SJCRH30 (cell line): ENCODE measurements around the gene CLDN18. TPM values are rescaled to one million over a fixed set of nuclear protein-coding genes. Genes with fewer than 3 reads are reported as not detected.

Experiments
- DNase-seq, 2 experiments: peaks; one replicate each; pipeline ENCODE4 v3.0.0-alpha.2; 2015 to 2020
- H3K27ac ChIP-seq: fragments of 250-450 bp; sonication (Bioruptor Pico); 2 replicates; pipeline ENCODE4 v1.5.1; 2020; ENCODE audit warnings: mild to moderate bottlenecking, moderate library complexity
- H3K27me3 ChIP-seq: fragments of 250-450 bp; sonication (Bioruptor Pico); 2 replicates; pipeline ENCODE4 v1.5.1; 2020; ENCODE audit warnings: mild to moderate bottlenecking, moderate library complexity
- H3K36me3 ChIP-seq: fragments of 250-450 bp; sonication (Bioruptor Pico); 2 replicates; pipeline ENCODE4 v1.5.1; 2020; ENCODE audit warnings: mild to moderate bottlenecking, moderate library complexity
- H3K4me1 ChIP-seq: fragments of 250-450 bp; sonication (Bioruptor Pico); 2 replicates; pipeline ENCODE4 v1.5.1; 2020; ENCODE audit warnings: mild to moderate bottlenecking, moderate library complexity
- H3K4me3 ChIP-seq: fragments of 250-450 bp; sonication (Bioruptor Pico); 2 replicates; pipeline ENCODE4 v1.5.1; 2020; ENCODE audit warnings: mild to moderate bottlenecking, moderate library complexity
- H3K9me3 ChIP-seq: fragments of 250-450 bp; sonication (Bioruptor Pico); replicated peaks from 2 replicates; pipeline ENCODE4 v1.5.1; 2020; ENCODE audit warnings: mild to moderate bottlenecking, moderate library complexity
- total RNA-seq: library from RNA; depleted of rRNA; stranded (reverse); fragments of >200 nt; shearing (Covaris generic); gene quantifications from 2 replicates; pipeline ENCODE4 v1.2.3, GENCODE V29; 2014; rRNA removed

The CLDN18 gene
- not detected in 2 replicates for total RNA-seq

DNA sequence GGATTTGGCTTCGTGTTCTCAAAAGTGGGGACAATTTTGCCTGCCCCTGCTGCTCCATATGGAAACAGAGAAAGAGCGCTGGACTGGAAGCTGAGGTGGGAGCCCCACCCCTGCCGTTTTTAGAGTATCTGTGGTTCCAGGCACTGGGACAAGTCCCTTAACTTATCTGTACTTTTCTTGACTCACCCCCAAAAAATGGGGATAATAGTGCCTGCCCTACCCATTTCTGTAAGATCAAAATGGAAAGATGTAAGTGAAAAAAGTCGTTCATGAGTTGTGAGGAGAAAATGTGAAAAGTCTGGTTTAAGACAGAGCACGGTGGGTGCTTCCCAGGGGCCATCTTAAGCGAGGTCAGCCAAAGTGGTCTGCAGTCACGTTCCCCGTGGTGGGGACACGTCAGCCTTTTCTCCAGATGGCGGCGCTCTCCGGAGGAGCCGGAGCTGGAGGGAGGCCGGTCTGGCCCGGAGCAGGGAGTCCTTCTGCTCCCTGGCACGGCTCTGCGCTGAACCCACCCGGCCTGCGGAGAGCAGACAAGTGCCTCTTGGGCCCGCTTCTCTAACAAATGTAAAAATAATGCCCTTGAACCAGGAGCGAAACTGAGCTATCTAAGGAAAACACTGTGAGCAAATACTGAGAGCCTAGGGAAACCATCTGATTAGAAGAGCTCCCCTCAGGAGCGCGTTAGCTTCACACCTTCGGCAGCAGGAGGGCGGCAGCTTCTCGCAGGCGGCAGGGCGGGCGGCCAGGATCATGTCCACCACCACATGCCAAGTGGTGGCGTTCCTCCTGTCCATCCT lies at the start of gene CLDN18:
Gene CLDN18, plus strand, starts transcription at position 690 of the 797 bp plus-strand sequence. Its CDS starts 61 bp downstream, at position 751.
- Histone ChIP-seq H3K27ac (no peak within 1 kb of the TSS), H3K36me3 (no peaks in the 10 kb centered on the region), H3K9me3 (no peaks in the 10 kb centered on the region), H3K4me3 (no peak within 1 kb of the TSS), H3K4me1 (no peaks in the 10 kb centered on the region), H3K27me3 (no peaks in the 10 kb centered on the region)
- no peak for DNase-seq

DNA sequence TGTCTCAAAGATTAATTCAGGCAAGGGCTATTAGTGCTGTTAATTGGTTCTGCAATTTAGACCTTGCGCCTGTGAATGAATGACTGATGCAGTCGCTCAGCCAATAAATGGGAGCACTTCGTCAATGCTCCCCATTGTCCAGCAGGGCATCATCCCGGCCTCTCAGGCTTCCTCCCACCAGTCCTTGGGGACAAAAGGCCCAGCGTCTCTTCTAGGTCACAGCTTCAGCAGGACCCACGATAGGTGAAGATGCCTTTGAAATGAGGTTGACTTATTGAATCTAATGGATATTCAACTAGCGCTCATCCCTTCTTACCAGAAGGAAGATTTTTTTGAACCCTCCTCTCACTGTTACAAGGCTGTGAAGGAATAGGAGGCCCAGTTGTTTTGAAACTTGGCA lies 47.7 kb upstream of the CLDN18 start:
- H3K27me3 ChIP-seq = peaks cover 5% of the 10 kb centered on the region; the same call in 1 of the 2 replicates
- no peak overlapping the region for H3K4me3 ChIP-seq
- no peaks in the 10 kb centered on the region for H3K36me3 ChIP-seq
- H3K9me3 ChIP-seq = no peaks in the 10 kb centered on the region
- no peaks in the 10 kb centered on the region for H3K4me1 ChIP-seq
- no peak overlapping the region for H3K27ac ChIP-seq
- DNase-seq = no peak

DNA sequence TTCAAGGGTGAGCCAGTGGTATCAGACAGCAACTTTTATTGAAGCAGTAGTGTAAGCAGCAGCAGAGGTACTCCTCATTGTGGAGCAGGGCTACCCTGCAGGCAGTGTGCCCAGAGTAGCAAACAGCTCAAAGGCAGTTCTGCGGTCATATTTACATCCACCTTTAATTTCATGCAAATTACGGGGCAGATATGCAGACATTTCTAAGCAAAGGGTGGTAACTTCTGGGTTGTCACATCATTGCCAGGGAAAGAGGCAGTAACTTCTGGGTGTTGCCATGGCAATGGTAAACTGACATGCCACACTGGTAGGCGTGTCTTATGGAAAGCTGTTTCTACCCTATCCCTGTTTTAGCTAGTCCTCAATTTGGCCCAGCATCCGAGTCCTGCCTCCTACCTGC lies 46.5 kb upstream of the CLDN18 start:
- Histone ChIP-seq H3K4me1 (no peaks in the 10 kb centered on the region), H3K9me3 (no peaks in the 10 kb centered on the region), H3K36me3 (no peaks in the 10 kb centered on the region), H3K27me3 (peaks cover 5% of the 10 kb centered on the region; the same call in 1 of the 2 replicates), H3K27ac (no peak overlapping the region), H3K4me3 (no peak overlapping the region)
- no peak for DNase-seq

DNA sequence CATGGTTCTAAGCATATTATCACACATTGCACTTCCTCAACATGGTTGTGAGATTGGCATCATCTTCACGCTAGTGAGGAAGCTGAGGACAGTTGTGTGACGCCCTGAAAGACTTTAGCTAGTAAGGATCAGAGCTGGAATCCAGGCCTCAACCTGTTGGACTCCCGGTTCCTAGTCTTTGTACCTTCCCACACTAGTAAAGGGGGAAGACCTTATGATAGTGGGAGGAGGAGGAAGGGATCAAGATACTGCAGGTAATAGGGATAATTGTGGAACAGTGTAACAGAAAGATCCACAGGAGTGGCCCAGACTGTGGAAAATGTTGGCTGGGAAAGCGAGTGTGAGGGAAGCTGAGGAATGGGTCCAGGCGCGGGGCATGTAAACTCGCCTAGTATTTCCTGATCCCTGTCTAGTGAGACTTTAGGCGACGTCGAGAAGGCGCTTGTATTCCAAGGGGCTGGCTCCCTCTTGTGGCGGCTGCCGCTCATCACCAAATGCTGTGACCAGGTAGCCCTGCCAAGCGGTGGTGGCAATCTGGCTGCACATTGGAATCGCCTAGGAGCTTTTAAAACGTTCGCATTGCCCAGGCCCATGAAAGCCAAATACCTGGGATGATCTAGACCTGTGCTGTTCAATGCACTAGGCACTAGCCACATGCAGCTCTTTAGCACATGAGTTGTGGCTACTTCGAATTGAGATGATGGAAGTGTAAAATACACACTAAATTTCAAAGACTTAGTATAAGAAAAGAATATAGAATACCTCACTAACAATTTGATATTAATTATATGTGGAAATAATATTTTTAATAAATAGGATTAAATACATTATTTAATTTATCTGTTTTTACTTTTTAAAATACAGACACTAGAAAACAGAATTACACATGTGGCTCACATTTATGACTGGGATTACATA lies 38.8 kb upstream of the CLDN18 start:
- DNase-seq = peak; percentile 74 to 84
- H3K27ac ChIP-seq = no peak overlapping the region
- no peaks in the 10 kb centered on the region for H3K9me3 ChIP-seq
- H3K4me3 ChIP-seq = no peak overlapping the region
- H3K4me1 ChIP-seq = no peaks in the 10 kb centered on the region
- H3K36me3 ChIP-seq = no peaks in the 10 kb centered on the region
- no peaks in the 10 kb centered on the region for H3K27me3 ChIP-seq

DNA sequence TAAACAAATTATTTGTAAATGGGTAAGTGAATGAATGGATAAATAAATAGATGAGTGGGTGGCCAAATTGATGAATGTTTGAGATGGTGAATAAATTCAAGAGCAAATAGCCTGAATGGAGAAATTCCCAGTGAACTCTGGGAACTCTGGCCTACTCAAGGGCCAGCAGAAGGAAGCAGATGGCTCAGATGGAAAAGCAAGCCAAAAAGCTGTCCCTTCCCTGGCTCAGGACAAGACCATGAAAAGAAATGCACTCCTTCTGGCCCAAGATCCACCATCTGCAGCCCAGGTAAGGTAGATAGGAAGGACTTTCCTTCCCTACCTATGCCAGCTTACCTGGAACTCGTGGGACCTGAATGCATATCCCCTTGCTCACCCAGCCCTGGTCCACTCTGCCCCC lies 37.6 kb upstream of the CLDN18 start:
- Histone ChIP-seq H3K4me3 (no peak overlapping the region), H3K27me3 (no peaks in the 10 kb centered on the region), H3K9me3 (no peaks in the 10 kb centered on the region), H3K27ac (no peak overlapping the region), H3K4me1 (no peaks in the 10 kb centered on the region), H3K36me3 (no peaks in the 10 kb centered on the region)
- DNase-seq = no peak

DNA sequence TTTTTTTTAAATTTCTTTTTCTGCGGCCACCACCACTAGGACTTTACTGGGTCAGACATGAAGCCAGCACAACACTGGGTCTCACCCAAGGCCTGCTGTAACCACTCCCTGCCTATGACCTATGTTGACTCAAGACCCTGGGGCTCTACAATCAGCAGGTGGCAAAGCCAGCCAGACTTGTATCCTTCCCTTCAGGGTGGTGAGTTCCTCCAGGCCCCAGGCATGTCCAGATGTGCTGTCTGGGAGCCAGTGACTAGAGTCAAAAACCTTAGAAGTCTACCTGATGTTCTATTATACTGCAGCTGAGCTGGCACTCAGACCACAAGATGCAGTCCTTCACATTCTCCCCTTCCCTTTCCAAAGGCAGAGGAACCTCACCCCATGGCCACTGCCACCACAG lies 31.6 kb upstream of the CLDN18 start:
- no peak overlapping the region for H3K4me3 ChIP-seq
- no peak for DNase-seq
- no peaks in the 10 kb centered on the region for H3K4me1 ChIP-seq
- no peaks in the 10 kb centered on the region for H3K36me3 ChIP-seq
- no peaks in the 10 kb centered on the region for H3K9me3 ChIP-seq
- no peaks in the 10 kb centered on the region for H3K27me3 ChIP-seq
- no peak overlapping the region for H3K27ac ChIP-seq

DNA sequence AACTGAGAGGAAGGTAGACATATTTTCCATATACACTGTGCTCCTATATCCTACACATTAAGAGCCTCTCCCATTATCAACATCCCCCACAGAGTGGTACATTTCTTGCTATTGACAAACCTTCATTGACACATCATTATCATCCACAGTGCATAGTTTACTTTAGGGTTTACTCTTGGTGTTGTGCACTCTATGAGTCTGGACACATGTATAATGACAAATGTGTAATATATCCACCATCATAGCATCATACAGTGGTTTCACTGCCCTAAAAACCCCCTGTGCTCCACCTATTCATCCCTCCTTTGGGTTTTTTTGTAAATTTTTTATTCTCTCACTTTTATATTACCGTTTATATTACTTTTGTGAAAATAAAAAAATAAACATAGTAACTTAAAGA lies 22.2 kb upstream of the CLDN18 start:
- H3K27me3 ChIP-seq = peaks cover 5% of the 10 kb centered on the region; the same call in 1 of the 2 replicates
- H3K4me1 ChIP-seq = no peaks in the 10 kb centered on the region
- H3K27ac ChIP-seq = no peak overlapping the region
- DNase-seq = no peak
- H3K9me3 ChIP-seq = no peaks in the 10 kb centered on the region
- no peak overlapping the region for H3K4me3 ChIP-seq
- H3K36me3 ChIP-seq = no peaks in the 10 kb centered on the region

DNA sequence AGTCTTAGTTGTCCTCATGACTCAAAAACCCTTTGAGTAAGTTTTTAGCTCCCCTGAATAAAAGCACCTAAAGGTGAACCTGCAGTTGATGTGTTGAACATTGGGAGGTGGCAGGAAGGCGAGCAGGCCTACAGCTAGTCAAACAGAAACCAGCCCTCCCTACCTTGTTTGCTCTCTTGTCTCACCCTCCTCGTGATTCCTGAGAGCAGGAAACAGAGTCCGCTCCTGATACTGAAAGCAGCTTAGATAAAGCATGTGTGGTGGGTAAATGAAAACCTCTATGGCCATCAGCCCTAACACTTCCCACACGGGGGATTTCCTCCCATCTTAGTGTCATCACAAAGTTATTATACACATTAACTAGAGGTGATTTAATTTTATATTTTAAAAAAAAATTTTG lies 21.8 kb upstream of the CLDN18 start:
- Histone ChIP-seq H3K36me3 (no peaks in the 10 kb centered on the region), H3K4me1 (no peaks in the 10 kb centered on the region), H3K27me3 (peaks cover 5% of the 10 kb centered on the region; the same call in 1 of the 2 replicates), H3K27ac (no peak overlapping the region), H3K9me3 (no peaks in the 10 kb centered on the region), H3K4me3 (no peak overlapping the region)
- DNase-seq = no peak

DNA sequence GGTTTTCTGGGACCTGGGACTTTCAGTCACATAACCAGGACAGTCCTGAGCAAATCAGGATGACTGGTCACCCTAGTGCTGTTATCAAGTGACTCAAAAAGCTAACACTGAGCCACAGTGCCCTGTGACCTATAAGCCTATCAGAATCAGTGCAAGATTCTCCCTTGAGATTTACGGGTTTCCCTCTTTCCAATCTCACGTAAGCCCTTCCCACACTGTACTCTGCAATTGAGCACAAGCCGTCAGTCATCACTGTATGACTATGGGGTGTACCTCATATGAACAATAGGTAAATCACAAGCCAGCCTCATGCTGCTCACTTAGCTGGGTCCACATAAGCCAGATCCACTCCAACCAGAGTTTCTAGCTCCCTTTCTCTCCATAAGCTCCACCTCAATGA lies 21.0 kb upstream of the CLDN18 start:
- peaks cover 5% of the 10 kb centered on the region; the same call in 1 of the 2 replicates for H3K27me3 ChIP-seq
- no peak for DNase-seq
- no peak overlapping the region for H3K27ac ChIP-seq
- no peaks in the 10 kb centered on the region for H3K4me1 ChIP-seq
- H3K4me3 ChIP-seq = no peak overlapping the region
- H3K9me3 ChIP-seq = no peaks in the 10 kb centered on the region; the same call in 1 of the 2 replicates
- no peaks in the 10 kb centered on the region for H3K36me3 ChIP-seq

DNA sequence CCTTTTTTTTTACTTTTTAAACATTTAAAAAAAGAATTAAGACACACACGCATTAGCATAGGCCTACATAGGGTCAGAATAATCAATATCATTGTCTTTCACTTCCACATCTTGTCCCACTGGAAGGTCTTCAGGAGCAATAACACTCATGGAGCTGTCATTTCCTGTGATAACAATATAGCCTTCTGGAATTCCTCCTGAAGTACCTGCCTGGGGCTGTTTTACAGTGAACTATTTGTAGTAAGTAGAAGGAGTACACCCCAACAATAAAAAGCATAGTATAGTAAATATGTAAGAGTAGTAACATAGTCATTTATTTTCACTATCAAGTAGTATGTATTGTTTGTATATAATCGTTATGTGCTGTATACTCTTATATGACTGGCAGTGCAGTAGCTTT lies 19.5 kb upstream of the CLDN18 start:
- H3K4me3 ChIP-seq = no peak overlapping the region
- H3K4me1 ChIP-seq = no peaks in the 10 kb centered on the region
- H3K27me3 ChIP-seq = peaks cover 5% of the 10 kb centered on the region; the same call in 1 of the 2 replicates
- DNase-seq = no peak
- H3K9me3 ChIP-seq = no peaks in the 10 kb centered on the region; the same call in 1 of the 2 replicates
- H3K36me3 ChIP-seq = no peaks in the 10 kb centered on the region
- H3K27ac ChIP-seq = no peak overlapping the region

DNA sequence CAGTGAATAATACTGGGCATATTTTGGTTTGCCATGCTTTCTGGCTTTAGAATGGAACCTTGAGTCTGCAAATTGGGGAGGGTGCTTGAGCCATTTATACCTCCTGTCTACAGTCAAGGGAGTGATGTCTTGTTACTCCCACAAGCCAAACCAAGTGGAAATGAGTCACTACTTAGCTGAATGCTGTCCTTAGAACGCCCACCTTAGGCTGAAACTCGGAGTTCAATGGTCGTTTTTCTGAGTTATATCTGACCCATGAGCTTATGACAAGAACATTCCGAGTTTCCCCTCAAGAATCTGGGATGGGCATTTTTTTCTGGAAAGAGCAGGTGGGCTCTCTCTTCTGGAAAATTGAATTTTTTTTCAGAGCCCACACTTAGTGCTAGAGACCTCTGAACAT lies 17.4 kb upstream of the CLDN18 start:
- no peak overlapping the region for H3K27ac ChIP-seq
- no peak for DNase-seq
- H3K27me3 ChIP-seq = peaks cover 5% of the 10 kb centered on the region; the same call in 1 of the 2 replicates
- H3K36me3 ChIP-seq = no peaks in the 10 kb centered on the region
- no peak overlapping the region for H3K4me3 ChIP-seq
- no peaks in the 10 kb centered on the region for H3K4me1 ChIP-seq
- no peaks in the 10 kb centered on the region; the same call in 1 of the 2 replicates for H3K9me3 ChIP-seq

DNA sequence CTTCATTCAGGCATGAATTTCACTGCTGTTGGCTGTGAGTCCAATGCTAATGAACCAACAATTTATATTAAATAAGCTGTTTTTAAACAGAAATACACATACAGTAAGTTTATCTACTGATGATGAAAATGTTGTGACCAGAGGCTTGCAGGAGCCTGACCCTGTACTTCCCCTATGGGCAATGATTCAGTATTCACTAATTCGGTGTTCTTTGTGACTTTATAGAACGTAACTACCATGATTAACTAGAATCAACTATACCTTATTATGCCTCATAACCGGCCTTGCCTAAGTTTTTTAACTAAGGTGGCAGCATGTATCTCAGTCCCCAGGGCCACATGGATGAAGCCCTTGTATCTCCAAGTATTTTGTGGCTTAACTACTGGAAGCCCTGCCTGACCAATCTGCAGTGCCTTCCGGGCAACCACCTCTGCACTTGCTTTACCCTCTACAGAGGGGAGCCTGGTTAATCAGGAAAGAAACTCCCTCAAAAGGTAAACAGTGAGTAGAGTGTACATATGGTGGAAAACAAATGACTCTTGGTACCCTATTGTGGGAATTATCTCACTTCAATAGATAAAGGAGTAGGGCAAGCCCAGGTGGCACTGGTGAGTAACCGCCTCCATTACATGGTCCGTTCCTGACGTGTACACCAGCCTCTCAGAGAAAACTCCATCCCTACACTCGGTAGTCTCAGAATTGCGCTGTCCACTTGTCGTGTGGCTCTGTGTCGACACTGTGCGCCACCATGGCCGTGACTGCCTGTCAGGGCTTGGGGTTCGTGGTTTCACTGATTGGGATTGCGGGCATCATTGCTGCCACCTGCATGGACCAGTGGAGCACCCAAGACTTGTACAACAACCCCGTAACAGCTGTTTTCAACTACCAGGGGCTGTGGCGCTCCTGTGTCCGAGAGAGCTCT lies 11.6 kb upstream of the CLDN18 start:
- Histone ChIP-seq H3K36me3 (no peaks in the 10 kb centered on the region), H3K4me3 (no peak overlapping the region), H3K27me3 (no peaks in the 10 kb centered on the region), H3K27ac (no peak overlapping the region), H3K9me3 (no peaks in the 10 kb centered on the region; the same call in 1 of the 2 replicates), H3K4me1 (no peaks in the 10 kb centered on the region)
- no peak for DNase-seq

DNA sequence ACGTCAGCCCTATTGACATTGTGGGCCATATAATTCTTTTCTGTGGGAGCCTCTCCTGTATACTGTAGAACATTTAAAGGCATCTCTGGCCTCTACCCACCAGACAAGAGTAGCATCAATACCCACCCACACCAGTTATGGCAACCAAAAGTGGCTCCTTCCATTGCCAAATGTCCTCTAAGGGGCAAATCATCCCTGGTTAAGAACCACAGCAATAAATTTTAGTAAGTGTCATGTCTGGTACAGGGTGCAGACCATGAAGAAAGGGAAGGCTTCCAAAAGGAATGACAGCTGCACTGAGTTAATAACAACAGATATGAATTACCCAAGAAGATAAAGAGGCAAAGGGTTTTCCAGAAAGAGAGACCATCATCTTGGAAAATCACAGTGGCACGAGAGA lies 6.9 kb upstream of the CLDN18 start:
- Histone ChIP-seq H3K4me1 (no peaks in the 10 kb centered on the region), H3K9me3 (no peaks in the 10 kb centered on the region), H3K4me3 (no peak overlapping the region), H3K27me3 (no peaks in the 10 kb centered on the region), H3K36me3 (no peaks in the 10 kb centered on the region), H3K27ac (no peak overlapping the region)
- DNase-seq = no peak

DNA sequence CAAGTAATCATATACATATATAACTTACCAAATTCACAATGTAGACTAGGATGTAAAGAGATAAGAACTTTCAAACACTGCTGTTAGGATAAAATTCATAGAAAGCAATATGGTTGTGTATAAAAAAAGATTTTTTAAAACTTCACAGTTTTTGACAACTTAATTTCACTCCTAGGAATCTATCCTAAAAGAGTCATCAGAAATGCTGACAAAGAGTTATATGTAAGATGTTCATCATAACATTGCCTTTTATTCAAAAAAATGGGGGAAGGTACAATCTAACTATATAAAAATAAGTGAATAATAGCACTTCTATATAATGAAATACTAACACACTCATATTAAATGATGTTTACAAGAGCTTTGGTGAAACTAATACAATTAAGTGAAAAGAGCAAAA lies 4.3 kb upstream of the CLDN18 start:
- Histone ChIP-seq H3K36me3 (no peaks in the 10 kb centered on the region), H3K27me3 (no peaks in the 10 kb centered on the region), H3K4me3 (no peak overlapping the region), H3K4me1 (no peaks in the 10 kb centered on the region), H3K9me3 (no peaks in the 10 kb centered on the region), H3K27ac (no peak overlapping the region)
- DNase-seq = no peak
